Measurements from ENCODE around the gene CCL1.

GRCh38 chr17:34339138-34339770 is 23.8 kb downstream of the CCL1 start:
- TF ChIP-seq REST (IDR thresholded peaks at IDR 0.05; ENCODE audit: insufficient read depth in 1 of 2, low read depth in 2 of 2, low read length in 1 of 2) (no peak), CTCF (IDR thresholded peaks at IDR 0.05) (no peak), TCF7L2 (IDR thresholded peaks at IDR 0.05; ENCODE audit: low read depth, low read length) (no peak)
